Posterior vena cava (tissue), 2 donors: ENCODE measurements around the gene MYL10. TPM values are rescaled to one million over a fixed set of nuclear protein-coding genes. Genes with fewer than 3 reads are reported as not detected.
"Not testable (repeated sequence)": the region's sequence is repeated elsewhere in the genome, so short reads cannot be mapped to it uniquely, and the experiment has no call there.

ENCODE experiments used
- DNase-seq: peaks from one replicate; pipeline ENCODE4 v3.0.0-alpha.2; 2020; ENCODE audit warnings: low spot score
- intact Hi-C, 2 donors: fragments of 100-400 bp; cut with DNase I; formaldehyde crosslinking; loops; one replicate each; pipeline versions ENCODE4 v1.14.1 to v1.14.2; 2022 to 2023
- total RNA-seq, 2 donors: library from RNA; stranded (reverse); fragmentation: NEBNext Ultra II Directional; extraction: Animal tissue kit (Norgen Biotek cat#: 25700); gene quantifications; one replicate each; pipeline ENCODE4 v1.2.1, GENCODE V29; 2021
- donor health status: DM: yes; HTN: yes; CAD: no.
- donor health status: DM: yes; HTN: yes; CAD: no.

MYL10 gene
- total RNA-seq, 2 donors from 2014 or later, result not detected

DNA sequence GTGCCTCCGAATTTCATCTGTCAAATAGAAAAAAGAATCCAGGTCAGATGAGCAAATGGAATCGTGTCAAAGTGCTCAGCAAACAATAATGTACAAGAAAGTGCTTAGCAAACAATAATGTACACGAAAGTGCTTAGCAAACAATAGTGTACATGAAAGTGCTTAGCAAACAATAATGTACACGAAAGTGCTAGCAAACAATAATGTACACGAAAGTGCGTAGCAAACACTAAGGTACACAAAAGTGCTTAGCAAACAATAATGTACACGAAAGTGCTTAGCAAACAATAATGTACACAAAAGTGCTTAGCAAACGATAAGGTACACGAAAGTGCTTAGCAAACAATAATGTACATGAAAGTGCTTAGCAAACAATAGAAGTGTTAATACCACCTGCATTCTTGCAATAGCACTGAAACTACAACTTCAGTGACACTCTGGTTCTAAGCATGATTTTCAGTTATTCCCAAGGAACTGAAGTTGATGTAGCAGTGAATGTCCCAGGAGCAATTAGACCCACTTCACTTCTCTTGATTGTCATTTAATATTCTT, 33.4 kb upstream of the MYL10 start:
- intact Hi-C loops, result no loop called here
- no peak for DNase-seq

DNA sequence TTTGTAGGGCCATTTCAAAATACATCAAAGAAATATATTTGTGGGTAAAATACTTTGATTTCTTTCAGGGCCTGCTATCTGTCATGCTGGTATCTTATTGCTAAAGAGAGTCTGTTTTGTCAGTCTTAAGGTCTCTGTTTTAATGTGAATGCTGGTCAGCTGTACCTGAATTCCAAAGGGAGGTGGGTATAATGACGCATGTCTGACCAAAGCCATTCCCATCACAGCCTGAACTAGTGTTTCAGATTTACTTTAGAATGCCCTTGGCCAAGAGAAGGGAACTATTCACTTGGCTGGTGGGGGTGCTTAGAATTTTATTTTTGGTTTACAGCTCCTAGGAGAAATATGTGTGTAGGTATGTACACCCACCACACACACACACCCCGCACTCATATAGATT, 30.6 kb upstream of the MYL10 start:
- intact Hi-C loops, result no loop called here
- DNase-seq, result no peak

DNA sequence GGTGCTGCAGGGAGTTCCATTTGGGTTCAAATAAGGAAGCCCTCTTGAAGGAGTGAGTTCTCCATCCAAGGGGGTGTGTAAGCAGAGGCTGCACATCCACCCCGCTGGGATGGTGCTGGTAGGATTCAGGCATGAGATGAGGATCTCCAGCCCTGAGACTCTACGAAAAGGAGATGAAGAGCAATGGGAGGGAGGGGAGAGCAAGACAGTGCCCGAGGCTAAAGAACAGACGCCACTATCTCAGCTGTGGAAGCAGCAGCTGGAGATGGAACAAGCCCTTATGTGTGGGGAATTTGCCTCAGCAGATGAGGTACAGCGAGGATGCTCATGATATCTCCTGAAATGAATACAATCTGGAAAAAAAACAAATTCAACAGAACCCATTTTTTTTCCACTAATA, 28.1 kb upstream of the MYL10 start:
- DNase-seq, result no peak
- intact Hi-C loops, result no loop called here

DNA sequence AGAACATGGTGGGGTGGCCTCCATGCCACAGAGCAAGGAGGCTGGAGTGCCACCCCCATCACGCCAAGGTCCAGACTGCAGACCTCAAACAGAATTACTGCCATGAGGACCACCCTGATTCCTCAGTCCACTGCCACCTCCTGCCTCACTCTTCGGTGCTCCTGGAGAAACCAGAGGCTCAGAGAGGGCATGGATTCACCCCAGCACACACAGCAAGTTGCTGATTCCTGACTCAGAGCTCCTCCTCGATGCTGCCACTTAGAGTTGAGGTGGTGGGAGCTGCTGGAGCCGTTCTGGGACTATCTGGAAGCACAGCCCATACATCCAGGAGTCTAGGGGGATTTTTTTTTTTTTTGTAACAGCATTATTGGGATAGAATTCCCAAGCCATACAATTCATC, 22.0 kb upstream of the MYL10 start:
- intact Hi-C loops, result no loop called here
- DNase-seq, result no peak

GRCh38 chr7:101650579-101651081, 21.5 kb upstream of the MYL10 start:
- intact Hi-C loops, result no loop called here
- no peak for DNase-seq

DNA sequence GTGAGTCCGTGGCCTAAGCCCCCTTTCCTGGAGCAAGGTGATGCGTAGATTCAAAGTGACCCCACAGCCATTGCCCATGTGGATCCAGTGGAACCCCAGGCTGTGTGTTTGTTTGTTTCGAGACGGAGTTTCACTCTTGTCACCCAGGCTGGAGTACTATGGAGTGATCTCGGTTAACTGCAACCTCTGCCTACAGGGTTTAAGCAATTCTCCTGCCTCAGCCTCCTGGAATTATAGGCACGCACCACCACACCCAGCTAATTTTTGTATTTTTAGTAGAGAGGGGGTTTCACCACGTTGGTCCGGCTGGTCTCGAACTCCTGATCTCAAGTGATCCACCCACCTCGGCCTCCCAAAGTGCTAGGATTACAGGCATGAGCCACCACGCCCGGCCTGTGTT, 18.8 kb upstream of the MYL10 start:
- intact Hi-C loops, DNase-seq: not testable (repeated sequence)

DNA sequence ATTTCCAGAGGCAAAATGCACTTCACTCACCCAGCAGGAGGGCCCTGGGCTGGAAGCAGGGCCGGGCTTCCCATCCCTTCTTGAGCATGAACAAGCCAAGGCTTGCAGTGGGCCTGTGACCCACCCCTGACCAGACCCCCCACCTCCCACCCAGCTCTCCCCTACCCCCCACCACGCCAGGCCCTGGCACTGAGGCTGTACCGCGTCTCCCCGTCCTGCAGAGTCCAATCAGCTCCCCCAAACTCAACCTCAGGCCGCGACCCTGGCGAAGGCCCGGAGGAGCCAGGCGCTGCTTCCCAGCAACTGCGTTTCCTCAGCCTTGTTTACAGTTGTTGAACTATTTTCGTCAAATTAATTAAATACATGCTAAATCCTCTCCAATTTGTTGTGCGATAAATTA, 16.9 kb upstream of the MYL10 start:
- no peak for DNase-seq
- intact Hi-C loops, result no loop called here

DNA sequence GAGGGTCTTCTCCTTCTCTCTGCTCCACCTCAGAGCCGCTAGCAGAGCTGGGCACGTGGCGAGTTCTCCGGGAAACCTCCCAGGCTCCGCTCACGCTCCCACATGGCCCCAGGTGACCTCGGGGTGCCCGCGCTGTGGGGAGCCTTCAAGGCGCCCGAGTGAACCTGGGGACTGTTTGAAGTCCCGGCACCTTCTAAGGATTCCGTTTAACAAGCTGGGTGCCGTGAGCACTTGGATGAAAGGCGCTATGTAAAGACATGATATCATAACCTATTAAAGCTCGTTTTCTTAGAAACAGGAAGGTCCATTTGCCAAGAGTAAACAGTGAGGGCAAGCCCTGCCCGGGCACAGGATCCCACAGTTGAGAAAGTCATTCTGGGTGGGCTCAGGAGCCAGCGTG, 15.8 kb upstream of the MYL10 start:
- intact Hi-C loops, result no loop called here
- no peak for DNase-seq

GRCh38 chr7:101639127-101639526, 10.0 kb upstream of the MYL10 start:
- DNase-seq, intact Hi-C loops: not testable (repeated sequence)

GRCh38 chr7:101636822-101637623, 7.9 kb upstream of the MYL10 start:
- intact Hi-C loops, result no loop called here
- DNase-seq, result no peak

- intact Hi-C loops, result no loop called here
- no peak for DNase-seq
Observed at GRCh38 chr7:101635484-101635883, 6.4 kb upstream of the MYL10 start.

DNA sequence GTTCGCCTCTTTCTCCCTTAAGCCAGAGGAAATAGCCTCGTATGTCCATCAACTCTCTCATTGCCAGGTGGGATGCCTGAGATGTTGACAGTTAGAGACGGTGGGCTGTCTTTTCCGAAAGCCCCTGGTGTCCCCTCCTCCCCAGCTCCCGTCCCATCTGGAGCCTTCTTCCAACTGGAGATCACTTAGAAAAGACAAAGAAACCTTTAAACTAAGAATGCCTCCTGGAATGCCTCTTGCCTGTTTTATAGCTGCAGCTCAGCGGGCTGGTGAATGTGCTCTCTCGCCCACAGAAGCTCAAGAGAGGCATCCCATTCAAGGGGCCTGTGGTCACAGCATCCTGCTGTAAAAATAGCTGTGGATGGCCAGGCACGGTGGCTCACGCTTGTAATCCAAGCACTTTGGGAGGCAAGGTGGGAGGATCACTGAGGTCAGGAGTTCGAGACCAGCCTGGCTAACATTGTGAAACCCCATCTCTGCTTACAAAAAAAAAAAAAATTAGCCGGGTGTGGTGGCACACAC, 5.2 kb upstream of the MYL10 start:
- DNase-seq, result no peak
- intact Hi-C loops, result no loop called here

GRCh38 chr7:101633511-101633910, 4.4 kb upstream of the MYL10 start:
- DNase-seq, result no peak
- intact Hi-C loops, result no loop called here

- intact Hi-C loops, result no loop called here
Observed at GRCh38 chr7:101632641-101633040, 3.5 kb upstream of the MYL10 start.

DNA sequence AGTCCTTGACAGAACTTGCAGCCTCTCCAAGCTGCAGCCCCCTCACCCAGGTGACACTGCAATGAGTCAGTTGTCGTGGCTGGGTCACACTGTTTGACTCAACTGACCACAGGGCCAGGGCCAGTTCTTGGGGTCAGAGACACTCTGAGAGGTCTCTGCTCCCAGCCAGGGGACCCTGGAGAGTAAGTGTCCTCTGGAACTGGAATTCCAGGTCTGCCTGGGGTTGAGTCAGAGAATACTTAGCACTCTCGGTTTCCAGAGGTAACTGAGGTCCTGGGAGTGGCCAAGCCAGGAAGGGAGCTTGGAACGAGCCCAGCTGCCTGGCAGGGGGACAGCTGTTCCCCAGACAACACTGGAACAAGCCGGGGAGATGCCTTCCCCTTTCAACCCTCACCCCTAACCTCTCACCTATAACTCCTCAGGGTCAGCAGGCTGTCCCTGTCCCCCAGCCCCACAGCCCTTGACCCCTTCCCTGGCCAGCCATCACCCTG, 2.2 kb upstream of the MYL10 start:
- intact Hi-C loops, result no loop called here
- DNase-seq, result no peak

More at GRCh38 chr7:101632641-101633040, 3.5 kb upstream of the MYL10 start:
- no peak for DNase-seq

- intact Hi-C loops, result no loop called here
Observed at GRCh38 chr7:101630591-101630990, 1.5 kb upstream of the MYL10 start.

GRCh38 chr7:101628522-101628921, 574 bp downstream of the MYL10 start:
- intact Hi-C loops, result no loop called here
- no peak for DNase-seq

More at GRCh38 chr7:101630591-101630990, 1.5 kb upstream of the MYL10 start:
- no peak for DNase-seq

GRCh38 chr7:101626758-101627157, 2.3 kb downstream of the MYL10 start:
- intact Hi-C loops, result no loop called here
- DNase-seq, result no peak

DNA sequence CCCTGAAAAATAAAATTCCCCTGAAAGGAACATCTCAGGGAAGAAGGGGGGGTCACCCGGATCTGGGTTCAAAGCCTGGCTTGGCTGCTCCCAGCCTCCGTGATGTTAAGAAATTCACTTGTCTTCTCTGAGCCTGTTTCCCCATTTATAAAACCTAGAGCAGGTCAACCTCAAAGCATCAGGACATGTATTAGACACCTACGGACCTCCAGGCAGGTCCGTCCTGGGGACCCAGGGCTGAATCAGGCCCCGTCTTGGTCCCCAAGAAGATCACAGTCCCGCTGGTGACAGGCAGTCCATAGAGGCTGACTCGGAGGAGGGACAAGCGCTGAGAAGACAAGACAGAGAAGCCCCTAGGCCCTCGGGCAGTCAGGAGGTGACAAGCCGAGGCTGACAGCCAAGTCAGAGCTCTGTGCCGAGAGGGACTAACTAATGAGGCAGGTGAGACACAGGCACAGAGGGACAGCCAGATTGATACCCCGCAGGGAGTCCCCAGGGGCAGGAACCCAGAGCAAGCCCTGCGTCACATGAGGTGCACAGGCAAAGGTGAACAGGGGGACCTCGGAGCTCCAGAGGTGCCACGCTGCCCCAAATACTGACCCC, 2.9 kb downstream of the MYL10 start:
- intact Hi-C loops, result no loop called here

More for the DNA sequence above, 2.9 kb downstream of the MYL10 start:
- no peak for DNase-seq
